Ishikawa (cell line): ENCODE results near the gene MYNN.

Experiments used
- CEBPB ChIP-seq: IDR thresholded peaks from 2 replicates; pipeline ENCODE4 v1.6.1; 2012
- CREB1 ChIP-seq: IDR thresholded peaks from 2 replicates; pipeline ENCODE4 v1.6.1; 2012; ENCODE audit warnings: low read depth
- EGR1 ChIP-seq: IDR thresholded peaks from 2 replicates; pipeline ENCODE4 v1.6.1; 2012
- EP300 ChIP-seq: IDR thresholded peaks from 2 replicates; pipeline ENCODE4 v1.6.1; 2012; ENCODE audit warnings: borderline replicate concordance
- FOXM1 ChIP-seq: IDR thresholded peaks from 2 replicates; pipeline ENCODE4 v1.6.1; 2012; ENCODE audit warnings: low read depth, borderline replicate concordance
- NFIC ChIP-seq: IDR thresholded peaks from 2 replicates; pipeline ENCODE4 v1.6.1; 2012
- RAD21 ChIP-seq: IDR thresholded peaks from 2 replicates; pipeline ENCODE4 v1.6.1; 2012; ENCODE audit warnings: low read depth
- TAF1 ChIP-seq: IDR thresholded peaks from 2 replicates; pipeline ENCODE4 v1.6.1; 2012; ENCODE audit warnings: low read depth, mild to moderate bottlenecking
- TCF12 ChIP-seq: IDR thresholded peaks from 2 replicates; pipeline ENCODE4 v1.6.1; 2012; ENCODE audit warnings: low read depth
- TEAD4 ChIP-seq: IDR thresholded peaks from 2 replicates; pipeline ENCODE4 v1.6.1; 2012
- YY1 ChIP-seq: IDR thresholded peaks from 2 replicates; pipeline ENCODE4 v1.6.1; 2012; ENCODE audit warnings: low read depth
- ZBTB7A ChIP-seq: IDR thresholded peaks from 2 replicates; pipeline ENCODE4 v1.6.1; 2012; ENCODE audit warnings: low read depth
- TF ChIP-seq, protein P1 (sequence below): IDR thresholded peaks from 2 replicates; pipeline ENCODE4 v1.6.1; 2012
- TF ChIP-seq, protein P2 (sequence below): IDR thresholded peaks from 2 replicates; pipeline ENCODE4 v1.6.1; 2012; ENCODE audit warnings: low read depth, mild to moderate bottlenecking
- TF ChIP-seq, protein P3 (sequence below): IDR thresholded peaks from 2 replicates; pipeline ENCODE4 v1.6.1; 2012

The MYNN gene

DNA sequence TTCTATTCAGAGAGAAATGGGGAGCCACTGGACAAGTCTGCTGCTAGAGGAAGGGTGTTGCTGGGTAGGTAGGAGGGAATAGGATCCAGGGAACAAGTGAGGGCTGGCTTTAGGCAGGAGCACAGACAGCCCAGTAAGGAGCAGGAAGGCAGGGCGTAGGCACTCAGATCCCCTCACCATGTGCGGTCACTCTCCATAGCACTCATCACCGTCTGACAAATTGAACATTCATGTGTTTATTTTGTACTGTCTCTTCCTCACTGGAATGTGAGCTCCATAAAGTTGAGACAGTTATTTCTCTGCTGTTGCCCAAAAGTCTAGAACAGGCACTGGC lies 63.7 kb downstream of the MYNN start:
- TF ChIP-seq YY1 = no peak
- TF ChIP-seq EGR1 = no peak
- no peak for TF ChIP-seq NFIC
- no peak for TF ChIP-seq TEAD4
- no peak for TF ChIP-seq TAF1
- TF ChIP-seq TCF12 = no peak
- TF ChIP-seq CREB1 = no peak
- no peak for TF ChIP-seq CEBPB
- TF ChIP-seq EP300 = no peak
- TF ChIP-seq, protein P1, sequence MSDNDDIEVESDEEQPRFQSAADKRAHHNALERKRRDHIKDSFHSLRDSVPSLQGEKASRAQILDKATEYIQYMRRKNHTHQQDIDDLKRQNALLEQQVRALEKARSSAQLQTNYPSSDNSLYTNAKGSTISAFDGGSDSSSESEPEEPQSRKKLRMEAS = no peak
- TF ChIP-seq RAD21 = no peak
- no peak for TF ChIP-seq FOXM1
- TF ChIP-seq ZBTB7A = no peak
- TF ChIP-seq, protein P2, sequence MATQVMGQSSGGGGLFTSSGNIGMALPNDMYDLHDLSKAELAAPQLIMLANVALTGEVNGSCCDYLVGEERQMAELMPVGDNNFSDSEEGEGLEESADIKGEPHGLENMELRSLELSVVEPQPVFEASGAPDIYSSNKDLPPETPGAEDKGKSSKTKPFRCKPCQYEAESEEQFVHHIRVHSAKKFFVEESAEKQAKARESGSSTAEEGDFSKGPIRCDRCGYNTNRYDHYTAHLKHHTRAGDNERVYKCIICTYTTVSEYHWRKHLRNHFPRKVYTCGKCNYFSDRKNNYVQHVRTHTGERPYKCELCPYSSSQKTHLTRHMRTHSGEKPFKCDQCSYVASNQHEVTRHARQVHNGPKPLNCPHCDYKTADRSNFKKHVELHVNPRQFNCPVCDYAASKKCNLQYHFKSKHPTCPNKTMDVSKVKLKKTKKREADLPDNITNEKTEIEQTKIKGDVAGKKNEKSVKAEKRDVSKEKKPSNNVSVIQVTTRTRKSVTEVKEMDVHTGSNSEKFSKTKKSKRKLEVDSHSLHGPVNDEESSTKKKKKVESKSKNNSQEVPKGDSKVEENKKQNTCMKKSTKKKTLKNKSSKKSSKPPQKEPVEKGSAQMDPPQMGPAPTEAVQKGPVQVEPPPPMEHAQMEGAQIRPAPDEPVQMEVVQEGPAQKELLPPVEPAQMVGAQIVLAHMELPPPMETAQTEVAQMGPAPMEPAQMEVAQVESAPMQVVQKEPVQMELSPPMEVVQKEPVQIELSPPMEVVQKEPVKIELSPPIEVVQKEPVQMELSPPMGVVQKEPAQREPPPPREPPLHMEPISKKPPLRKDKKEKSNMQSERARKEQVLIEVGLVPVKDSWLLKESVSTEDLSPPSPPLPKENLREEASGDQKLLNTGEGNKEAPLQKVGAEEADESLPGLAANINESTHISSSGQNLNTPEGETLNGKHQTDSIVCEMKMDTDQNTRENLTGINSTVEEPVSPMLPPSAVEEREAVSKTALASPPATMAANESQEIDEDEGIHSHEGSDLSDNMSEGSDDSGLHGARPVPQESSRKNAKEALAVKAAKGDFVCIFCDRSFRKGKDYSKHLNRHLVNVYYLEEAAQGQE = no peak
- TF ChIP-seq, protein P3, sequence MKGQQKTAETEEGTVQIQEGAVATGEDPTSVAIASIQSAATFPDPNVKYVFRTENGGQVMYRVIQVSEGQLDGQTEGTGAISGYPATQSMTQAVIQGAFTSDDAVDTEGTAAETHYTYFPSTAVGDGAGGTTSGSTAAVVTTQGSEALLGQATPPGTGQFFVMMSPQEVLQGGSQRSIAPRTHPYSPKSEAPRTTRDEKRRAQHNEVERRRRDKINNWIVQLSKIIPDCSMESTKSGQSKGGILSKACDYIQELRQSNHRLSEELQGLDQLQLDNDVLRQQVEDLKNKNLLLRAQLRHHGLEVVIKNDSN = no peak

DNA sequence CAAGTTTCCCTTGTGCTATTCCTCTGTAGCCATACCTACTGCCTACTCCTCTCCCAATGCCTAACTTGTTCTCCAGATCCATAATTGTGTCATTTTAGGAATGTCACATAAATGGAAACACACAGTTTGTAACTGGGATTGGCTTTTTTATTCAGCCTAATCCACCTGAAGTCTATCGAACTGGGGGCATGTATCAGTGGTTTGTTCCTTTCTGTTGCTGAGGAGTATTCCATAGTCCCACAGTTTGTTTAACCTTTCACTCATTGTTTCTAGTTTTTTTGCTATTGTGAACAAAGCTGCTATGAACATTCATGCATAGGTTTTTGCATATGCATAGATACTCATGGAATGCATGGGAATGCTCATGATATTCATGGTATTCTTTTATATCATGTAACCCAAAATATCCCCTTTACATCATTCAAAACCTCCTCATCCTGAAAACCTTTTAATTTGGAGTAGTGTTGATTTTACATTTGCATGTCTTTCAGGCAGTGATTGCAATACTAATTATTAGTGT lies 65.4 kb downstream of the MYNN start:
- no peak for TF ChIP-seq TEAD4
- no peak for TF ChIP-seq FOXM1
- TF ChIP-seq NFIC = no peak
- TF ChIP-seq YY1 = no peak
- TF ChIP-seq CEBPB = no peak
- TF ChIP-seq EP300 = no peak
- TF ChIP-seq RAD21 = no peak
- TF ChIP-seq EGR1 = no peak
- TF ChIP-seq, protein P3 = no peak
- TF ChIP-seq TAF1 = no peak
- no peak for TF ChIP-seq ZBTB7A
- no peak for TF ChIP-seq TCF12
- TF ChIP-seq, protein P2 = no peak
